HG03175 (cell line): ENCODE data around the gene LKAAEAR1.

Experiments used
- ATAC-seq: cut with Tn5 transposase; IDR thresholded peaks from one replicate; pipeline ENCODE4 v1.9.1; 2021; ENCODE audit warnings: mild to moderate bottlenecking, moderate library complexity; ENCODE audit not compliant: unreplicated experiment

LKAAEAR1 gene

GRCh38 chr20:64069209-64069613, 15.0 kb downstream of the LKAAEAR1 start:
- ATAC-seq = no peak

GRCh38 chr20:64068386-64069208, 15.6 kb downstream of the LKAAEAR1 start:
- no peak for ATAC-seq

GRCh38 chr20:64067733-64068307, 16.4 kb downstream of the LKAAEAR1 start:
- no peak for ATAC-seq

- ATAC-seq = no peak
These were observed 17.1 kb downstream of the LKAAEAR1 start for GRCh38 chr20:64067005-64067632.

GRCh38 chr20:64065974-64066343, 18.2 kb downstream of the LKAAEAR1 start:
- ATAC-seq = peak; percentile 55

GRCh38 chr20:64065062-64065973, 18.9 kb downstream of the LKAAEAR1 start:
- ATAC-seq = no peak

GRCh38 chr20:64064145-64064698, 20.0 kb downstream of the LKAAEAR1 start:
- ATAC-seq = no peak

- ATAC-seq = no peak
These were observed 20.6 kb downstream of the LKAAEAR1 start for GRCh38 chr20:64063389-64064144.

- peak; percentile 75 for ATAC-seq
These were observed 21.4 kb downstream of the LKAAEAR1 start, which contains the start of gene TCEA2 for GRCh38 chr20:64062596-64063388. Gene TCEA2 (plus strand): TSS chr20:64063198. CDS start chr20:64063313, 115 bp downstream.

- no peak for ATAC-seq
These were observed 22.0 kb downstream of the LKAAEAR1 start for GRCh38 chr20:64062276-64062595.

GRCh38 chr20:64058536-64058935, 25.7 kb downstream of the LKAAEAR1 start:
- no peak for ATAC-seq

- ATAC-seq = peak; percentile 49
These were observed 26.3 kb downstream of the LKAAEAR1 start for GRCh38 chr20:64057628-64058498.

GRCh38 chr20:64056889-64057627, 27.1 kb downstream of the LKAAEAR1 start:
- ATAC-seq = no peak

GRCh38 chr20:64056639-64056888, 27.6 kb downstream of the LKAAEAR1 start:
- no peak for ATAC-seq

GRCh38 chr20:64055893-64056638, 28.1 kb downstream of the LKAAEAR1 start:
- no peak for ATAC-seq

- no peak for ATAC-seq
These were observed 28.8 kb downstream of the LKAAEAR1 start for GRCh38 chr20:64055396-64055892.
